Mucosa of descending colon (tissue), 3 donors: Measurements from ENCODE around the gene DCHS2. TPM values are rescaled to one million over a fixed set of nuclear protein-coding genes. Genes with fewer than 3 reads are reported as not detected.

Experiments used
- ATAC-seq: fragments of 200-7000 bp; cut with Tn5 transposase; one replicate; pipeline ENCODE4 v1.9.1; 2020; ENCODE audit warnings: mild to moderate bottlenecking, moderate library complexity
- DNase-seq, 3 donors: peaks; one replicate each; pipeline ENCODE4 v3.0.0-alpha.2; 2020
- H3K36me3 ChIP-seq: fragments of 200-600 bp; one replicate; pipeline ENCODE4 v1.8.0; 2021; ENCODE audit warnings: low read depth, mild to moderate bottlenecking
- H3K4me1 ChIP-seq: fragments of 200-600 bp; one replicate; pipeline ENCODE4 v1.8.0; 2021; ENCODE audit warnings: low read depth, mild to moderate bottlenecking
- H3K4me3 ChIP-seq: fragments of 200-600 bp; one replicate; pipeline ENCODE4 v1.8.0; 2021; ENCODE audit warnings: mild to moderate bottlenecking
- H3K9me3 ChIP-seq: fragments of 200-600 bp; one replicate; pipeline ENCODE4 v1.8.0; 2021; ENCODE audit warnings: mild to moderate bottlenecking
- CTCF ChIP-seq: fragments of 200-600 bp; IDR thresholded peaks from one replicate; pipeline ENCODE4 v1.8.0; 2022; ENCODE audit warnings: antibody characterized with exemption, mild to moderate bottlenecking
- intact Hi-C, 2 donors: fragments of 100-400 bp; cut with DNase I in 1 of 2; cut with micrococcal nuclease in 1 of 2; formaldehyde crosslinking; loops; one replicate each; pipeline versions ENCODE4 v1.11.0 to v1.11.1; 2022; cut with DNase I, micrococcal nuclease
- total RNA-seq, 3 donors: library from RNA; stranded (reverse); fragmentation: NEBNext Ultra II Directional in 2 of 3; extraction: Animal tissue kit (Norgen Biotek cat#: 25700) in 2 of 3; gene quantifications; one replicate each; pipeline versions ENCODE4 v1.2.1 to v1.2.4, GENCODE V29; 2021 to 2023
- donor health status: DM: no; HTN: no; CAD: no; lungs with moderate emphysema.
- donor health status: DM: no; HTN: no; CAD: no.
- donor health status: DM: no; HTN: yes; CAD: no.

The DCHS2 gene
- total RNA-seq, 3 donors from 2014 or later, result 0.58 to 9.6 (median 1.1) TPM

DNA sequence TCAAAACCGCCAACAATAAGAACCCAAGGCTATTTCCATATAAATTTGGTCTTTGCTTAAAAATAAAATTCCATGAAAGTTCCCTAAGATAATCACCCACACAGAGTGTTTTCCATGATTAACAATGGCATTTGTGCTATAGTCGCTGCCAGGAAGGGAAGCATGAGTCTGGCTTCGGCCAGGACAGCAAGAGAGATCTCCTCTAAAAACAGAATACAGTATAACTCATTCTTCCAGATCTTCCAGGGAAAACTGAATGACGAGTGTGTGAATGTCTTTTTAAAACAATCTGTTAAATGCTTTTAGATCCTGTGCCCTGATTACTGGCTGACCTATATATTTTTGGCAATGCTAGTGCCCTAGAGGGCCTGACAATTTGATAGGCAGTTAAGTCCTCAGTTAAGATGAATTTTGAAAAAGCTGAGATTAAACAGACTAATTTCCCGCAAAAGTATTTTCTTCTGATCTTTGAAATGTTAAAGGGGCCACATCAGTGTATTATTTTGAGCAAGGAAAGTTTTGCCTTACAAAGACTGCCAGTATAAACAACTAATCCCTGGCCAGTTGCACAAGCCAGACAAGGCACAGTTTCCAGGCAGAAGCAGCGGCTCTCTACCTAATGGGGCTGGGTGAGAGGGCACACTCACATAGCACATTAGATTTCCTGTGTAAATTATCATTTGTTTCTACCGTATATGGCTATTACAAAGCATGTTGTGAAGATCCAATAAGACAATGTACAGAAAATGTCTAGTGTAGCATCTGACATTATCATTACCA, 127.3 kb downstream of the DCHS2 start:
- TF ChIP-seq CTCF, result no peak
- H3K36me3 ChIP-seq, result no peaks in the 10 kb centered on the region
- no peaks in the 10 kb centered on the region for H3K9me3 ChIP-seq
- ATAC-seq, result no peak
- DNase-seq, result no peak
- intact Hi-C loops, result no loop called here
- H3K4me3 ChIP-seq, result no peak overlapping the region
- H3K4me1 ChIP-seq, result no peaks in the 10 kb centered on the region

DNA sequence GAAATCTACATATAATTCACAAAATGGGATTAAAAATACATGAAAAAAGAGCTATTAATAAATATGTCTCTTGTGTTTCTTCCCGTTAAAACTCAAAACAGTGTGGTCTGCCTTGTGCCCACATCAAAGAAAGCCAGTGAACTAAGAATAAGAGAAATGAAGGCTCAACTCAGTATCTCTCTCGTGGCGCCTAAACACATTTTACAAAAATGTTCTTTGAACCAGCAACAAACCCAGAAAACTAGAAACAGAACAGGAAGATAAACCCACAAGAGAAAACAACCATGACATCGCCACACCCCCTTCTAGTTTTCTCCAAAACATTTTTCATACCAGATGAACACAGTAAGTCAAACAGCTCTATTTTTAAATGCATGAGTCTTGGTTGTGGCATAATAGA, 130.1 kb downstream of the DCHS2 start:
- DNase-seq, result no peak
- no peaks in the 10 kb centered on the region for H3K4me1 ChIP-seq
- H3K9me3 ChIP-seq, result no peaks in the 10 kb centered on the region
- no peak for TF ChIP-seq CTCF
- intact Hi-C loops, result no loop called here
- no peaks in the 10 kb centered on the region for H3K36me3 ChIP-seq
- ATAC-seq, result no peak
- no peak overlapping the region for H3K4me3 ChIP-seq

GRCh38 chr4:154360491-154360890, 131.1 kb downstream of the DCHS2 start:
- no peak for ATAC-seq
- no peaks in the 10 kb centered on the region for H3K9me3 ChIP-seq
- DNase-seq, result no peak
- no peak for TF ChIP-seq CTCF
- no peak overlapping the region for H3K4me3 ChIP-seq
- H3K36me3 ChIP-seq, result no peaks in the 10 kb centered on the region
- intact Hi-C loops, result no loop called here
- H3K4me1 ChIP-seq, result no peaks in the 10 kb centered on the region

DNA sequence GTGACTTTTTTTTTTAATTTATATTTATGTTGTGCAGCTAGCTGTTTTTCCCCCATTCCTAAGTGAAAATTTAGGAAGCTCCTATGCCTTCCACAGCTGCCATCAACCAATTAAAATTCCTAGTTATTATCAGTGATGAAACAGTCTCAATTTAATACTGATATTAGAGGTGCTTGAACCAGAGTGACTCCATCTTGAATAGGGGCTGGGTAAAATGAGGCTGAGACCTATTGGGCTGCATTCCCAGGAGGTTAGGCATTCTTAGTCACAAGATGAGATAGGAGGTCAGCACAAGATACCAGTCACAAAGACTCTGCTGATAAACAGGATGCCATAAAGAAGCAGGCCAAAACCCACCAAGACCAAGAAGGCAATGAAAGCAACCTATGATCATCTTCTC, 136.7 kb downstream of the DCHS2 start:
- H3K4me3 ChIP-seq, result no peak overlapping the region

DNA sequence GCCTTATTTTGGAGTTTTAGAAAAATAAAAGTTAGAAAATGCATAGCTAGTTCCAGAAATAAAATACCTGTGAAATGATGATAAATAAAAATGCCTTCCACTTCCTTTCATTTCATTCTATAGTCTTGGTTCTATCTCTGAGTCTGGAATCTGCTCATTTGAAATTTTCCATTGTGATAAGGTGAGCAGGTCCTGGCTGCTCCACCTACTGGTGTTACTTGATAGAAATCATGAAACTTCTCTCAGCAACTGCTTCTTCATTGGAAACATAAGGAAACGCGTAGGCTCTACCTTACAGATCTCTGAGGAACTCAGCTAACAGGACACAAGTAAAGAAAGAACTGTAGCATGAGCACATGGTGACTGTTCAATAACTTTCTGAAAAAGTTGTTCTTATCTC, 141.8 kb downstream of the DCHS2 start:
- DNase-seq (peak in 1 of 3 donors; percentile 5), ATAC-seq (no peak)
- Histone ChIP-seq H3K9me3 (no peaks in the 10 kb centered on the region), H3K36me3 (no peaks in the 10 kb centered on the region), H3K4me3 (no peak overlapping the region), H3K4me1 (no peaks in the 10 kb centered on the region)
- intact Hi-C loops, result no loop called here
- TF ChIP-seq CTCF, result no peak

More for the DNA sequence above, 136.7 kb downstream of the DCHS2 start:
- no peaks in the 10 kb centered on the region for H3K9me3 ChIP-seq
- no peak for TF ChIP-seq CTCF
- ATAC-seq (no peak), DNase-seq (no peak)
- intact Hi-C loops, result no loop called here
- no peaks in the 10 kb centered on the region for H3K4me1 ChIP-seq
- no peaks in the 10 kb centered on the region for H3K36me3 ChIP-seq

DNA sequence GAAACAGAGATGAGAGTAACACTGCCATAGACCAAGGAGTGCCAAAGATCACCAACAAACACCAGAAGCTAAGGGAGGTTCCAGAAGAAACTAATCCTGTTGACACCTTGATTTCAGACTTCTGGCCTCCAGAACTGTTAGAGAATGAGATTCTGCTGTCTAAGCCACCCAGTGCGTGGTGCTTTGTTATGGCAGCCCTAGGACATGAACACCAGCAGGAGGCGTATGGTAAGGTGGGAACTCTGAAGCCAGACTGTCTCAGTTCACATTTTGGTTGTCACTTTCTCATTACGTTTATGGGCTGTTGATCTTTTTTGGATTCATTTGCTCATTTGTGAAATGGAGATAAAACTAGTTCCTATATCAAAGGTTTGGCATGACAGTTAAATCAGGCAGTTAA, 142.9 kb downstream of the DCHS2 start:
- Histone ChIP-seq H3K4me1 (no peaks in the 10 kb centered on the region), H3K9me3 (no peaks in the 10 kb centered on the region), H3K36me3 (no peaks in the 10 kb centered on the region), H3K4me3 (no peak overlapping the region)
- no peak for ATAC-seq
- TF ChIP-seq CTCF, result no peak
- intact Hi-C loops, result no loop called here
- no peak for DNase-seq
